D341Med (cell line): ENCODE data around the gene THAP11.

Experiments used
- DNase-seq: peaks from one replicate; pipeline ENCODE4 v3.0.0; 2012; ENCODE audit warnings: low spot score

THAP11 gene

DNA sequence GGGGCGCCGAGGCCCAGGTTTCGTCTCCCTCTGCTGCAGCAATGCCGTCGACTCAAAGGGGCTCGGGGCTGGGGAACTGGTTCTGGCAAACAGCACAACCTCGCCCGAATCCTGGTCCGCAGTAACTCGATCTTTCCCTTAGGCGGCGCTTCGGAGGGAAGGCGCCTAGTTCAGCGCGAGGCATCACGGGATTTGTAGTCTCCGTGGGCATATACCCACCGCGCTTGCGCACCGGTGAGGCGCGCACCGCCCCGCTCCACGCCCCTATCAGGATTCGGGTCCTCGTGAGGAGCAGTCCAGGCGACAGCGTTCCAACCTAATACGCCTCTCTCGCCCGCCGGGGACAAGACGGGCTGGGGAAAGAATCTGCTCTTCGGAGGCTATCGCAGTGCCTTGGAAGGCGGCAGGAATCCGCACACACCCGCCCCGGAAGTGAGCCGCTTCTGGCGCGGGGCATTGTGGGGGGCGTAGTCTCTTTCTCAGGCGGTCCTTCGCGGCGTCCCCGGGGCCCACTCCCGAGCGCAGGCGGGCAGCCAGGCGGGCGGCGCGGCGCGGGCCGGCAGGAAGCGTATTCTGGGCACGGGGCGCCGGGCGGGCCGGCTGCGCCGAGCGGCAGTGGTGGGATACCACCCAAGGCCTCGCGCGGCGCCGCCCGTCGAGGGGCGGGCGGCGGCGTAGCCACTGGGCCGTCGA is at the start of gene THAP11:
TSS of gene THAP11 (plus strand) at position 505 of the 693 bp plus-strand sequence. CDS start 235 bp downstream, outside the sequence.
- DNase-seq: peak; percentile 88

DNA sequence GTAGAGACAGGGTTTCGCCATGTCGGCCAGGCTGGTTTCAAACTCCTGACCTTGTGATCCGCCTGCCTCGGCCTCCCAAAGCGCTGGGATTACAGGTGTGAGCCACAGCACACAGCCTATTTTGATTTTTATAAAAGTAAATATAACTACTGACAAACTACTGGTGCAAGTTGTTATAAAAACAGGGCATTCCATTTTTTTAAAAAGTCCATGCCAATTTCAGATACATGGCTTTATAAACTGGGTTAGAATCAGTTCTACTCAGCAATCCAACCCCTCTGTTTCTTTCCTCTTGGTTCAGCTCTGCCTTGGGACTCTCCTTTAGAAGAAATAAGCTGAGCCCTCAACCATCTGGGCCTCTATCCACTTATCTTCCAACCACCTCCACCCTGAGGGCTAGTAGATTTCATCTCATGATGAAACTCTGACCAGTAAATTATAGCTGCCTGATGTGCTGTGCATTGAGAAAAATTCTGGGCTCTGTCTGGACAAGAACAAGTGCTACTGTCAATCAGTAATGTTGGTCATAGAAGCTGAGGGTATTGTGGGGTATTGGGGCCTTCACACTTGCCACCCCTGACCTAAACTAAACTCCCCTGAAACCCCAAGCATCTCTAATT is 45.9 kb upstream of the THAP11 start:
- DNase-seq: no peak

DNA sequence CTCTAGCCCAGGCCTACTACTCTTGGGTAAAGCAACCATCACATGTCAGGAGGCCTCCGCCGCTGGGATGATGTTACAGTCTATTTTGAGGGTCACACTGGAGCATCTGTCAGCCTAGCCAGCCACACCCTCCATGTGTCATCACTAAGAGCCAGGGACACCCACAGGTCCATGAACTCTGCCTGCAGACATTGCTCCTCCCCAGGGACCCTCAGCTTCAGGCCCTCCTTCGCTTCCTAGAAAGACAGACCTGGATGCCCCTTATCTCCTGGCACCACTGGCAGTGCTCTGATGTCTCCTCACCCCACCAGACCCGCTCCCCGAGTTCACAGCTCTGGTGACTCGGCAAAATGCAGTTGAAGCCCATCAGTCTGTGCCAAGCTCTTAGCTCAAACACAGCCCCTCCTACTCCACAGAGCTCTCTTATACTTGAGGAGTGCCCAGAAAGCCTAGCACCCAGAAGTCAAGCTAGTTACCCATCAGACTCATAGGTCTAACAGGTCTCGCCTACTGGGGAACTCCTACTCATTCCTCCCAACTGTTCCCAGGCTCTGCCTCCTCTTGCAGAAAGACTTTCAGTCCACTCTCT is 41.7 kb upstream of the THAP11 start:
- DNase-seq: no peak

DNA sequence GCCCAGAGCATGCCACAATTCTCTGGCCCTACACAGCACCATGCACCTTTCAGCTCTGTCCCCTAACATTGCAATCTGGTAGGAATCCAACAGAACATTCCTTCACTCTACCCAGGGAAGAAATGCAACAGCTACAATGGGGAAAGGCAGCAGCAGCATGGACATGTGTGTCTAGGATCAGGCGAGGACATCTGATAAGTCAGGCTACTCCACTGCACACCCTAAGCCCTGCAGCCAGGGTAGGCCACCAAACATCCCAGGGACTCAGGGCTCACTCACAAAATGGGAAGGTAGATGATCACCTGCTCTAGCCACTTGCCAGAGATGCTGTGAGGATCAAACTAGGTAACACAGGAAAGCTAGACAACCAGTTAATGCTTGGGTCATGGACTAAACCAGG is 40.9 kb upstream of the THAP11 start:
- DNase-seq: no peak

DNA sequence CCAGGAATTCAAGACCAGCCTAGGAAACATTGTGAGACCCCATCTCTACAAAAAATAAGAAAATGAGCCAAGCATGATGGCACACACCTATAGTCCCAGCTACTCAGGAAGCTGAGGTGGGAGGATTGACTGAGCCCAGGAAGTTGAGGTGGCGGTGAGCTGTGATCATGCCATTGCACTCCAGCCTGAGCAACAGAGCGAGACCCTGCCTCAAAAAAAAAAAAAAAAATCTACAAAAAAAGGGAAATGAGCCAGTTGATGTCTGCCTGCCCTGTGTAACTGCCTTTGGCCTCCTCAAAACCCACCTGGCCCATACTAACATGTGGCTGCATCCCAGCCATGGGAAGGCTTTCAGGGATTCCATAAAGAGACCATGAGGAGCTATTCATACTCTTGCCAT is 40.2 kb upstream of the THAP11 start:
- no peak for DNase-seq

DNA sequence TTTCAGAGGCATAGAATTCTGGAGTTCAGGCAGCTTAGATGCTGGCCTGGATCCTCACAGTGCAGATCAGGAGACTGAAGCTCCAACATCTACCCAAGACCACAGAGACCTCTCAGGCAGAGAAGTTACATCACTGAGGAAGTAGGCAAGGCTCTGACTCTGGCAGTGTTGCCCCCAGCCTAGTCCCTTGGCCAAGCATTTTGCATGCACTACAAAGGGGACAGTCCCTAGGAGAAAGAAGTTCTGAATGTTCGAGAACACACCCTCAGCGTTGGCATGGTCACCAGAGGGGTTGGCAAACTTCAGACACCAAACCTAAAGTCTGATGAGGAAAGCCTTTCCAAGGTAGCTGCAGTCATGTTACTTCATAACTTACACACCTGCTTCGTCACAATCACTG is 38.2 kb upstream of the THAP11 start:
- DNase-seq: no peak

DNA sequence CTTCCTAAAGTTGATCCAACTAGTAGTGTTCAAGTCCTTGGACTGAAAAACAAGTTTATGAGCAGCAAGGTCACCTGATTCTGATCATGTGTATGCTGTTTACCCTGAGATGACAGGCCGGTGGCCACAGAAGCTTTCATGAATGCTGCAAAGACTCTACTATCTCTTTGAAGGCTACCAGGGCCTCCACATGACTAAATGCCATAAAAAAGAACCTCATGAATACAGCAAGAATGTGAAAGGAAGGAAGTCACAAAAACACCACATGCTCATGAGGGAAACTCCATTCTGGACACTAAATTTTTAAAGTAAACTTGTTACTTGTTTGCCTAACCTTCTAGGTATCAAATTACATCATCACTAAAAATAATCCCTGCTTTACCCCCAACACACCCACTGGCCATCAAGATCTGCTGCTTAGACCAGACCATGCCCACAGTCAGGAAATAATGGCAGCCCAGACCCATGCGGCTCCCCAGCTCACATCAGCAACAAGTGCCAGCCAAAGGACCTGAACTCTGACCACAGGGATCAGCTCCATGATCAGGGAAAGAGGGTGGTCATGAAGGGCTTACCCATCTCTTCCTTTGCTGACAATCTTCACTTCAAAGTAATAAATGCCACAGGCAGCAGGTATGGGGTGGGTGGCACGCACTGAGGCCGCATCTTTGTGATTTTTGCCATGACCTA is 37.1 kb upstream of the THAP11 start:
- no peak for DNase-seq

DNA sequence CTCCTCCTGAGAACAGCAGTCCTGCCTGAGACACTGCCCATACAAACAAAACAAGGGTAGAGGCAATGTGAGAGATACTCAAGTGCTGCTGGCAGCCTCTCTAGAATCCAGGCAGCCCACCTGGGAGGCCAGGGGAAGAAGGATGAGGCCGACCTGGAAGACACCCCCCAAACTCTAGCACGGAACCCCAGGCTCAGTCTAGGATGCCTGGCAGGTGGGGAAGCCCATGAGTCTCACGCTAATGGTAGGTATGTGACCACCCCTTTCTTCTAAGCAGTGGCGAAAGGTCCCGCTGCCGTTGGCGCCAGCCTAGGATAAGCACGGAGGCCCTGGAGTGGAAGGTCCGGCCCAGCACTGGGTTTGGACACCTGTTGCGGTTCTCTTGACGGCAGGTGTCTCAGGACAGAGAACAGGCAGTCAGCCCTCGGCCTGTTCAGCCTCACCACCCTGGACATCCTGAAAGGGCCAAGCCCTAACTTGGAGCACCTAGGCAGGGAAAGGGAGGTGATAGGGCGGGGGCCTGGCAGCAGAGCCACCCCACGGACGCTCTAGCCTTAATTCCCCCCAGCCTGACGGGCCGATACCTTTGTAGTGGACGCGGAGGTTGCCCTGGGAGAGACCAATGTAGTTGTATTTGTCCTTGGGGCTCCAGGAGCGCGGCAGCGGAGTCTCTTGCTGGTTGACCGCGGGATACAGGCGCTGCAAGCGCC is 36.2 kb upstream of the THAP11 start:
- peak; percentile 38 for DNase-seq

DNA sequence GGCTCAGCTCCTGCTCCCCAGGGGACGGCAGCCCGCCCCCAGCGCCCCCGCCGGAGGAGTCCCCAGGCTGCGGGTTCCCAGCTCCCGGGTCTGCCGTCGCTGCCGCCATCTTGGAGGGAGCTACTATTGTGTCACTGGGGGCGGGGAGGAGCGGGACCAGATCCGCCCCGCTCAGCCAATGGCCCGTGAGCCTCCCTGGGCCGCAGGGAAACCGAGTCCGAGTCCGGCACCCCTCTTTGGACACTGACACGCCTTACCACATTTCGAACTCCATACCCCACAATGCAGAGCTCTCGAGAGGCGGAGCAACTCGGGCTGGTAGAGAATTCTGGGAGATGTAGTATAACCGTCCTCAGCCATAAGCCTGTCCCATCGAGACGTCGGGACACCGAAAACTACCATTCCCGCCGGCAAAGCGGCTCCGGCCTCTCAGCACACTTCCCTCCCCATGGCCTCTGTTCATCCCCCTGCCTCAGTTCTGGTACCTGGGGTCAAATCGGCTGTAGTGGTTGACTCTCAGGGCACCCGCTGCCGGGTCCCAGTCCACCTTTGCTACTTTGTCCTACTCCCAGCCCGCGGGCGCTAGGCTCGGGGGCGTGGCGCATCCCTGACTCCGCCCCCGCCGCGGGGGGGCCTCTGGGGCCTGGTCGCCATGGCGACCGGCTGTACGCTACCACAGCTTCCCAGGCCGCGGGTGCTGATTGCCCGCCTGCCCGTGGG is 35.5 kb upstream of the THAP11 start, which contains the start of the genes RANBP10 and TSNAXIP1:
TSS of gene RANBP10 (minus strand) at position 133 of the 720 bp plus-strand sequence. CDS start at position 109, 24 bp downstream.
TSS of gene TSNAXIP1 (plus strand) at position 462 of the 720 bp plus-strand sequence. CDS start 261 bp downstream, outside the sequence.
- peak; percentile 94 for DNase-seq

DNA sequence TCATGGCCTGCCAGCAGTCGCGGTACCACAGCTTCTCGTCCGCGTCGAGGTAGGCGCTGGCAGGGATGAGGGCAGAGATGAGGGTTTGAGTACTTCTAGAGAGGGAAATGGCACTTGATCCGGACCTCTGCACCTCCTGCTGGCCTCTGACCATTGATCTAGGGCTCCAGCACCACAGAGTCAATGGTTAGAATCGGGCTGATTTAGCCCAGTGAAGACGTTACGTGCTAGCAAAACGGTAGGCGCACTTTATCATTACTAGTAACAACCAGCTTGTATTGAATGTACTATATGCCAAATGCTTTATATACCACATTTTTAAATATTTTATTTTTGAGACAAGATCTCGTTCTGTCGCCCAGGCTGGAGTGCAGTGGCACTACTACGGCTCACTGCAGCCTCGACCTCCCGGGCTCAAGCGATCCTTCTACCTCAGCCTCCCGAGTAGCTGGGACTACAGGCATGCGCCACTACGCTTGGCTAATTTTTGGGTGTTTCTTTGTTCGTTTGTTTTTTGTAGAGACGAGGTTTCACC is 34.9 kb upstream of the THAP11 start:
- no peak for DNase-seq

DNA sequence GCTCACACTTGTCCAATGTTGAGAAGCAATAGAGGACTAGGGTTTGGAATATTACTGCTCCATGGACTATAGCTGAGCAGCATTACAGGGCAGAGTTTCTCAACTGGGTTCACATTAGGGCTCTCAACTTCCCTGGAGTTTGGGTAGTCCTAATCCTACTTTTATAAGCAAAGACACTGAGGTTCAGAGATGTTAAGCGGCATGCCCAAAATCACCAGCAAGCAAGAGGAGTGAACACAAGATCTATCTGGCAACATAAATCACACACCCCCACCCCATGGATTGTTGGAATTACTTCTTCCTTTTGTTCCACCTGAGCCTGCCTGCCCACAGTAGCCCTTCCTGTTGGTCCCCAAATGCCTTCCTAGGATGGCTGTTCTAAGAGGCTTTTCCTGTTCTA is 30.2 kb upstream of the THAP11 start:
- DNase-seq: no peak

DNA sequence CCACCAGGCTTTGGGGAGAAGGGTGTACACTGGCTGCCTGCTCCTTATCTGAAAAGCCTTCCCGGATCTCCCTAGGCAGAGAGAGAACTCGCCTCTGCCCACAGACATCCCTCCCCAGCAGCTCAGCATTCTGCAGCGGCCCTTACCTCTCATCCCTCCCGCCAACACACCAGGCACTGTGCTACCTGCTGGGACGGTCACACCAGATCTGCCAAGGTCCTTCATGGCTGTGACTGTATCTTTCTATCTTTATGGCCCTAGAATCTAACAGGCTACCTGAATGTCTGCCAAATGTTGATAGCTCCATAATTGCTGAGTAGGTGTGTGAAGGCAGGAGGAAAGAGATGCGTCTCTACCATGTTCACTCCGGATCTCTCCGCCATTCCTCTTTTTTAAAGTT is 27.6 kb upstream of the THAP11 start:
- no peak for DNase-seq

DNA sequence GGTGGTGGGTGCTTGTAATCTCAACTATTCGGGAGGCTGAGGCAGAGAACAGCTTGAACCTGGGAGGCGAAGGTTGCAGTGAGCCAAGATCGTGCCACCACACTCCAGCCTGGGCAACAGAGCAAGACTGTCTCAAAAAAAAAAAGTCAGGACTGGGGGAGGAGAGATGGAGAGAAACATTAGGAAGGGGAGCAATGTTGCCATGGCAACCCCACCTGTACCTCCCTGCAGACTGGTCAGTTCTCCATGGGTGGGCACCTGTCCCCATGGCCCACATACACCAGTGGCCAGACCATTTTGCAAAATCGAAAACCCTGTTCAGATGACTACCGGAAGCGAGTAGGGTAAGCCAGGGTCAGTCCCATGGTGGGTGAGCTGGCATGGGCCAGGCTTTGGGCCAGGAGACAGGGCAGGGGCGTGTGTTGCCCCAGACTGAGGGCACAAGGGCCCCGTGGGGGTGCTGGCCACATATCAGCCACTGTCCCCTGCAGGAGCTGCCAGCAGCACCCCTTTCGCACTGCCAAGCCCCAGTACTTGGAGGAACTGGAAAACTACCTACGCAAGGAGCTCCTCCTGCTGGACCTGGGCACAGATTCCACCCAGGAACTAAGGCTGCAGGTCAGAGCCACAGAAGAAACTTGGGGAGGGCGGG is 21.4 kb upstream of the THAP11 start:
- DNase-seq: no peak

DNA sequence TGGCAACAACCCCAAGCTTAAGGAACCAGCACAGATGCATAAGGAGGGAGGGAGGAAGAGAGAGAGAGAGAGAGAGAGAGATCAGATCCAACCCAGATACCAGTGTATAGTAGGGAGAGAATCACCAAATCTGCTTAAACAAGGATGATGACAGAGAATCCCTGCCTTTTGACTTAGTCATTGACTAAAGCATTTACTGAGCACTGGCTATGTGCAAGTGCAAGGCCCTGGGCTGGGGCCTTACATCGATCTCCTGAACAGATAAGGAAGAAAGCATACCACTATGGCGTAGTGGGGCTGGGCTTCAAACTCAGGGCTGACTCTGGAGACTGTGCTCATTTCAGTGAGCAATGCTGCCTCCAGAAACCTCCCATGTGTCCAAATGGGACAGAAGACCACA is 19.6 kb upstream of the THAP11 start:
- no peak for DNase-seq

DNA sequence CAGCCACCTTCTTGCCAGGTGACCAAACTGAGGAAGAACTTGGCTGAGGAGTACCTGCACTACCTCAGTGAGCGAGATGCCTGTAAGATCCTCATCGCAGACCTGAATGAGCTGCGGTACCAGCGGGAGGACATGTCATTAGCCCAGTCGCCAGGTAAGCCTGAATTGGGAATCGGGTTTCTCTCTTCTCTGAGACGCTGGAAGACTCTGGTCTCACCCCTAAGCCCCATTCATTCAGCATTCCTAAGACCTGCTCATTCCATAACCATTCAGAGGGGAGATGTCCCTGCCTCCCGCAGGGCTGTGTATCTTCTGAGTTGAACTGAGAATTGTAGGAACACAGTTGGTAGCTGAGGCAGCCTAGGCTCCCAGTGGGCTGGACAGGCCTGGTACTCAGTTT is 17.0 kb upstream of the THAP11 start:
- no peak for DNase-seq

DNA sequence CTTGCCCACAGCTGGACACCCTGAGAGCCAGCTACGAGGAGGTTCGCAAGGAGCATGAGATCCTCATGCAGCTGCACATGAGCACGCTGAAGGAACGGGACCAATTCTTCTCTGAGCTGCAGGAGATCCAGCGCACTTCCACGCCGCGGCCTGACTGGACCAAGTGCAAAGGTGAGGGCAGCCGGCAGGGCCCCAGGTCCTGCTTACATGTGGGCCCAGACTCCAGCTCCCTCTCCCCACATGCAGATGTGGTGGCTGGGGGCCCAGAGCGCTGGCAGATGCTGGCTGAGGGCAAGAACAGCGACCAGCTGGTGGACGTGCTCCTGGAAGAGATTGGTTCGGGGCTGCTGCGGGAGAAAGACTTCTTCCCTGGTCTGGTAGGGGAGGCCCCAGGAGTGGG is 16.2 kb upstream of the THAP11 start:
- no peak for DNase-seq

DNA sequence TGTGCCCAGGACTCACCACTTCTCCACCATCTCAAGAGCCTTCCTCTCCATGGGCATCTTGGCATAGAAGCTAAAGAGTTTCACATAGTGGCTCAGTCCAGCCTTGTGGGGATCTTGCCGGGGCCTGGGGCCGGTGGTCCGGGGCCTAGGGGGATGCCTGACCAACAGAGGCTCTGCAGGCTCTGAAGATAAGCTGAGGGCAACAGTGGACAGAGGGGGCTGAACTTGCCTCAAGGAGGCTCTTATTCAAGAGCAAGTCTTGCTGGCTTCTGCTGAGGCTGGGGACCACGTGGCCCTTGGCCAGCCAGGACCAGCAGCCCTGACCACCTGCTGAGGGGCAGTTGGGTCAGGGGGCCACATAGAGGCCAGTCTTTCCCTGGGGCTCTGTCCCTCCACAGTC is 13.5 kb upstream of the THAP11 start:
- no peak for DNase-seq

DNA sequence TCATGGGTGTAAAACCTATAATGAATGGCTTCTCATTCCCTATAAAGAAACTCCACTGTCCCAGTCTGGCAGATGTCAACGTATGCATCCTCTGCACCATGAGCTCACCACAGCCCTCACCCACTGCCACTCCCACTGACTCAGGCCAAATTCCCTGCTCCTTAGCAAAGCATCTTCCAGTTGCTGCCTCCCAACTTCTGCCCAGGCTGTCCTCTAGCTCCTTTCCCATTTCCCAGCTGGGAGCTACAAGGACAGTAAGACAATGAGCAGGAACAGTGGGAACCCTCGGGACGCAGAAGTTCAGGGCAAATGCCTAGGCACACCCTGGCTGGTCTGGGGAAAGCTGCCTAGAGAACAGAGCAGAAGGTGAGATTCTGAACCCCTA is 9.1 kb upstream of the THAP11 start:
- DNase-seq: no peak

DNA sequence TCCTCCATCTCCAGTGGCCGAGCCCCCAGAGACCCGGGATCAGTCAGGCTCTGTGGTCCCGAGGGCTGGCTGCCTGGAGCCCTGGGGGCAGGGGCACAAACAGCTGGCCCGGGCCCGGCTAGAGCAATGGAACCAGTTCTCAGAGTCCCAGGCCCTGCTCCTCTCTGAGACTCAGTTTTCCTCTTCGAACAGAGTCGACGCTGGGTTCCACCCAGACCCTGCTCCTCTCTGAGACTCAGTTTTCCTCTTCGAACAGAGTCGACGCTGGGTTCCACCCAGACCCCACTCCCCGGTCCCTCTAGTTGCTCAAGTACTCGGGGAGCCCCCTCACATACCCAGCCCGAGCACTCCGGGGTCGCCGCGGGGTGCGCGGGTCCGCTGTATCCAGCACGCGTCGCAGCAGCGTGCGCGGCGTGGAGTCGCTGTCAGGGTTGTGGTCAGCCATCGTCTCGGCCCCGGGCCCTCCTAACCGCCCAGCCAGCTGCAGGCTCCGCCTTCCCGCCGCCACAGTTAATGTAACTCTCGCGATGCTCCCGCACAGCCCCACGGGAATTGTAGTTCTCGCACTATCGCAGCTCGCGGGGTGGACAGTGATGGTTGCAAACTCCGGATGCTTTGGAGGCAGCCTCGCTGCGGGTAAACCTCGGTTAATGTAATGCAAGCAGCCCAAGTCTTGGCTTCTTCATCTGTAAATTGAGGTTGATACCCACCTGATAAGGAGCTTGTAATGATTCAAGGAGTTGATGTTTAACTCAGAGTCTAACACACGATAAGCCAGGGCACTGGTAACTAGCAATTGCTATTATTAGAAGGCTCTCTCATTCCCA is 8.5 kb upstream of the THAP11 start:
- DNase-seq: peak; percentile 95

DNA sequence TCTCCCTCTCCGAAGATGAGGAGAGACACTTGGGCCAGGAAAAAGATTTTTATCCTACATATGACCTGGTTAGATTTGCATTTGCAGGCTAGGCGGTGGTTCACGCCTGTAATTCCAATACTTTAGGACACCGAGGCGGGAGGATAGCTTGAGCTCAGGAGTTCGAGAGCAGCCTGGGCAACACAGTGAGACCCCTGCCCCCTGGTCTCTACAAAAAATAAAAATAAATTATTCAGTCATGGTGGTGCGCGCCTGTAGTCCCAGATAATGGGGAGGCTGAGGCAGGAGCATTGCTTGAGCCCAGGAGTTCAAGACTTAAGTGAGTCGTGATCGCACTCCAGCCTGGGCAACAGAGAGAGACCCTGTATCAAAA is 7.9 kb upstream of the THAP11 start:
- no peak for DNase-seq
